T-helper 9 cell (primary cell): Measurements from ENCODE around the gene SMOC2.

Experiments used
- DNase-seq: peaks from one replicate; pipeline ENCODE4 v3.0.0-alpha.2; 2020

Gene SMOC2

GRCh38 chr6:168490757-168491156, 49.8 kb downstream of the SMOC2 start:
- no peak for DNase-seq

- no peak for DNase-seq
Measured at GRCh38 chr6:168493976-168494375, 53.0 kb downstream of the SMOC2 start.

- DNase-seq, result no peak
Measured at GRCh38 chr6:168494726-168495125, 53.7 kb downstream of the SMOC2 start.

GRCh38 chr6:168495133-168495532, 54.1 kb downstream of the SMOC2 start:
- no peak for DNase-seq

GRCh38 chr6:168495636-168496035, 54.7 kb downstream of the SMOC2 start:
- no peak for DNase-seq

- DNase-seq, result no peak
Measured at GRCh38 chr6:168496139-168496996, 55.4 kb downstream of the SMOC2 start.

GRCh38 chr6:168496997-168497331, 56.0 kb downstream of the SMOC2 start:
- DNase-seq, result no peak

GRCh38 chr6:168497381-168497780, 56.4 kb downstream of the SMOC2 start:
- no peak for DNase-seq

GRCh38 chr6:168498161-168498843, 57.3 kb downstream of the SMOC2 start:
- no peak for DNase-seq

GRCh38 chr6:168499045-168499650, 58.2 kb downstream of the SMOC2 start:
- no peak for DNase-seq

- no peak for DNase-seq
Measured at GRCh38 chr6:168500519-168500918, 59.5 kb downstream of the SMOC2 start.

GRCh38 chr6:168501561-168501960, 60.6 kb downstream of the SMOC2 start:
- DNase-seq, result no peak

- no peak for DNase-seq
Measured at GRCh38 chr6:168504366-168504765, 63.4 kb downstream of the SMOC2 start.

- no peak for DNase-seq
Measured at GRCh38 chr6:168506460-168506859, 65.5 kb downstream of the SMOC2 start.

- no peak for DNase-seq
Measured at GRCh38 chr6:168507297-168507696, 66.3 kb downstream of the SMOC2 start.

GRCh38 chr6:168507730-168508129, 66.7 kb downstream of the SMOC2 start:
- no peak for DNase-seq

- no peak for DNase-seq
Measured at GRCh38 chr6:168508903-168509302, 67.9 kb downstream of the SMOC2 start.

- DNase-seq, result no peak
Measured at GRCh38 chr6:168513766-168514165, 72.8 kb downstream of the SMOC2 start.

GRCh38 chr6:168514216-168514615, 73.2 kb downstream of the SMOC2 start:
- no peak for DNase-seq

GRCh38 chr6:168515376-168515775, 74.4 kb downstream of the SMOC2 start:
- no peak for DNase-seq

GRCh38 chr6:168516944-168517741, 76.2 kb downstream of the SMOC2 start:
- no peak for DNase-seq

- no peak for DNase-seq
Measured at GRCh38 chr6:168517742-168518347, 76.9 kb downstream of the SMOC2 start.

GRCh38 chr6:168518348-168518745, 77.4 kb downstream of the SMOC2 start:
- no peak for DNase-seq
